PC-3 (cell line): Measurements from ENCODE around the gene FGGY.

Experiments used
- EZH2 ChIP-seq: fragments of 300-600 bp; sonication (generic); IDR thresholded peaks from one replicate; pipeline ENCODE4 v1.6.1; 2017; ENCODE audit warnings: antibody characterized with exemption, mild to moderate bottlenecking, low read length; ENCODE audit not compliant: unreplicated experiment
- EZH2phosphoT487 ChIP-seq: fragments of 300-600 bp; sonication (generic); IDR thresholded peaks from 2 replicates; pipeline ENCODE4 v1.6.1; 2018; ENCODE audit warnings: mild to moderate bottlenecking, antibody characterized with exemption, low read length, borderline replicate concordance

- no peak for TF ChIP-seq EZH2
- TF ChIP-seq EZH2phosphoT487 = no peak
These were observed 8.8 kb upstream of the FGGY start for GRCh38 chr1:59288046-59288445.
